CD14-positive monocyte (primary cell): ENCODE data around the gene LMX1B. TPM values are rescaled to one million over a fixed set of nuclear protein-coding genes. Genes with fewer than 3 reads are reported as not detected.
A peak's percentile ranks its signal among the peaks of the same experiment; 100 is the strongest.

Experiments
- DNase-seq, 3 donors: peaks; one replicate each; pipeline ENCODE4 v3.0.0-alpha.2; 2011 to 2022
- H2AFZ ChIP-seq: 2 replicates; pipeline ENCODE4 v1.6.0; 2012; ENCODE audit warnings: mild to moderate bottlenecking, low read depth, low read length, inconsistent platforms; ENCODE audit not compliant: insufficient read depth, poor library complexity, severe bottlenecking
- H3K27ac ChIP-seq, 2 donors: 1 replicate in 1 of 2; 2 replicates in 1 of 2; pipeline ENCODE4 v1.5.1; 2012 to 2013; ENCODE audit warnings: low read length in 2 of 2, control low read depth in 1 of 2, inconsistent platforms in 1 of 2, low read depth in 1 of 2, mild to moderate bottlenecking in 1 of 2
- H3K27me3 ChIP-seq, 2 donors: one replicate each; pipeline versions ENCODE4 v1.6.0 to v1.6.1; 2011 to 2013; ENCODE audit warnings: low read length in 2 of 2; ENCODE audit not compliant: control insufficient read depth in 2 of 2, insufficient read depth in 2 of 2
- H3K36me3 ChIP-seq, 2 donors: replicated peaks in 1 of 2; 1 replicate in 1 of 2; 2 replicates in 1 of 2; pipeline versions ENCODE4 v1.5.1 to v1.6.1; 2012 to 2013; ENCODE audit warnings: low read length in 2 of 2, control low read depth in 1 of 2, inconsistent platforms in 1 of 2, mild to moderate bottlenecking in 1 of 2; ENCODE audit not compliant: insufficient read depth in 2 of 2, control insufficient read depth in 1 of 2
- H3K4me1 ChIP-seq, 2 donors: 1 replicate in 1 of 2; 2 replicates in 1 of 2; pipeline versions ENCODE4 v1.5.1 to v1.6.1; 2012 to 2013; ENCODE audit warnings: low read length in 2 of 2, control low read depth in 1 of 2, inconsistent platforms in 1 of 2, mild to moderate bottlenecking in 1 of 2, moderate library complexity in 1 of 2; ENCODE audit not compliant: insufficient read depth in 2 of 2, control insufficient read depth in 1 of 2
- H3K4me2 ChIP-seq: replicated peaks from 2 replicates; pipeline ENCODE3; 2012; ENCODE audit warnings: low read length, moderate library complexity, mild to moderate bottlenecking; ENCODE audit not compliant: poor library complexity, severe bottlenecking; ENCODE audit errors: extremely low read depth
- H3K4me3 ChIP-seq, 3 experiments: fragments of 200-600 bp in 1 of 3; sonication (generic) in 1 of 3; replicated peaks in 1 of 3; 1 replicate in 2 of 3; 2 replicates in 1 of 3; pipeline ENCODE4 v1.5.1; 2011 to 2013; ENCODE audit warnings: low read length in 3 of 3, mild to moderate bottlenecking in 3 of 3, control low read depth in 2 of 3, low read depth in 2 of 3, inconsistent platforms in 1 of 3, moderate library complexity in 1 of 3
- H3K79me2 ChIP-seq: 2 replicates; pipeline ENCODE4 v1.6.0; 2012; ENCODE audit warnings: mild to moderate bottlenecking, control low read depth, inconsistent platforms, low read length, moderate library complexity; ENCODE audit not compliant: insufficient read depth
- H3K9ac ChIP-seq: 2 replicates; pipeline ENCODE4 v1.6.0; 2017; ENCODE audit warnings: low read length, mild to moderate bottlenecking; ENCODE audit not compliant: insufficient read depth, poor library complexity, severe bottlenecking
- H3K9me3 ChIP-seq, 2 donors: replicated peaks in 1 of 2; 1 replicate in 1 of 2; 2 replicates in 1 of 2; pipeline versions ENCODE4 v1.5.1 to v1.6.1; 2012 to 2013; ENCODE audit warnings: low read length in 2 of 2, control low read depth in 1 of 2; ENCODE audit not compliant: control insufficient read depth in 1 of 2, insufficient read depth in 1 of 2
- H4K20me1 ChIP-seq: 2 replicates; pipeline ENCODE4 v1.6.0; 2012; ENCODE audit warnings: mild to moderate bottlenecking, low read length, control low read depth, moderate library complexity; ENCODE audit not compliant: insufficient read depth
- H3K27ac Mint-ChIP-seq, 7 donors: one replicate each; pipeline ENCODE4 v1.8.0; 2020; ENCODE audit warnings: mild to moderate bottlenecking in 7 of 7, mixed read lengths in 7 of 7, moderate library complexity in 6 of 7, inconsistent platforms in 2 of 7
- H3K27me3 Mint-ChIP-seq, 3 donors: one replicate each; pipeline ENCODE4 v1.8.0; 2021 to 2022; ENCODE audit warnings: low read depth in 3 of 3, mild to moderate bottlenecking in 3 of 3, mixed read lengths in 3 of 3, moderate library complexity in 3 of 3, inconsistent platforms in 1 of 3
- H3K36me3 Mint-ChIP-seq, 2 donors: one replicate each; pipeline ENCODE4 v1.8.0; 2020; ENCODE audit warnings: mixed read lengths in 2 of 2, inconsistent platforms in 1 of 2, mild to moderate bottlenecking in 1 of 2
- H3K4me1 Mint-ChIP-seq: one replicate; pipeline ENCODE4 v1.8.0; 2020; ENCODE audit warnings: mild to moderate bottlenecking, mixed read lengths
- H3K4me3 Mint-ChIP-seq, 2 donors: one replicate each; pipeline ENCODE4 v1.8.0; 2020; ENCODE audit warnings: mild to moderate bottlenecking in 2 of 2, mixed read lengths in 2 of 2, moderate library complexity in 1 of 2
- H3K9me3 Mint-ChIP-seq, 7 donors: one replicate each; pipeline ENCODE4 v1.8.0; 2020 to 2022; ENCODE audit warnings: mixed read lengths in 7 of 7, mild to moderate bottlenecking in 6 of 7, moderate library complexity in 6 of 7, inconsistent platforms in 2 of 7
- CTCF ChIP-seq: fragments of 200-600 bp; IDR thresholded peaks from one replicate; pipeline ENCODE4 v1.8.0; 2022; ENCODE audit warnings: antibody characterized with exemption, mild to moderate bottlenecking
- WGBS: methylation state at CpG from one replicate; pipeline ENCODE4 v1.1.5; 2013; ENCODE audit warnings: missing lambda C conversion rate; ENCODE audit not compliant: insufficient coverage; 5-methylcytosine and 5-hydroxymethylcytosine counted together
- intact Hi-C, 2 donors: fragments of 100-400 bp; cut with micrococcal nuclease; formaldehyde crosslinking; loops; one replicate each; pipeline versions ENCODE4 v1.15.0 to v1.15.1; 2023
- polyA plus RNA-seq, 3 donors: library from polyadenylated mRNA; depleted of rRNA in 1 of 3; unstranded in 2 of 3; stranded (reverse) in 1 of 3; fragments of 300-500 nt in 2 of 3; fragments of >200 nt in 1 of 3; fragmentation: Illumina TruSeq in 2 of 3; gene quantifications; 1 replicate in 2 of 3; 2 replicates in 1 of 3; pipeline ENCODE4 v1.2.3, GENCODE V29; 2012 to 2021

Gene LMX1B
- polyA plus RNA-seq, 3 donors, result not detected

GRCh38 chr9:126696401-126697145 is 82.8 kb downstream of the LMX1B start:
- TF ChIP-seq CTCF, result no peak
- intact Hi-C loops, result no loop called here
- Histone ChIP-seq H3K4me3 (no peak overlapping the region), H2AFZ (no peak overlapping the region), H3K27me3 (no peaks in the 10 kb centered on the region), H3K79me2 (no peaks in the 10 kb centered on the region), H3K4me1 (no peaks in the 10 kb centered on the region), H3K36me3 (no peaks in the 10 kb centered on the region), H3K9me3 (no peaks in the 10 kb centered on the region), H3K9ac (no peak overlapping the region), H3K27ac (no peak overlapping the region), H3K4me2 (no peak overlapping the region), H4K20me1 (no peaks in the 10 kb centered on the region)
- H3K4me3 Mint-ChIP-seq, result no peak overlapping the region
- no peaks in the 10 kb centered on the region for H3K36me3 Mint-ChIP-seq
- DNase-seq, result no peak
- H3K9me3 Mint-ChIP-seq, result no peaks in the 10 kb centered on the region
- H3K27me3 Mint-ChIP-seq, result peaks cover 12 to 22% (median 15%) of the 10 kb centered on the region in 3 donors
- 90% methylated on average over 24 of the region's 27 CpGs for WGBS
- peak overlapping the region in 1 of 7 donors; percentile 41 for H3K27ac Mint-ChIP-seq
- H3K4me1 Mint-ChIP-seq, result no peaks in the 10 kb centered on the region

- H3K27ac ChIP-seq, result no peak overlapping the region
- H3K4me1 Mint-ChIP-seq, result no peaks in the 10 kb centered on the region
- H3K9ac ChIP-seq, result no peak overlapping the region
- DNase-seq, result no peak
- TF ChIP-seq CTCF, result no peak
- no peaks in the 10 kb centered on the region for H3K79me2 ChIP-seq
- no peaks in the 10 kb centered on the region for H4K20me1 ChIP-seq
- H3K27ac Mint-ChIP-seq, result no peak overlapping the region
- no peaks in the 10 kb centered on the region for H3K36me3 Mint-ChIP-seq
- H3K36me3 ChIP-seq, result no peaks in the 10 kb centered on the region
- H3K27me3 ChIP-seq, result no peaks in the 10 kb centered on the region
- 94% methylated on average over 2 of the region's 3 CpGs for WGBS
- no peaks in the 10 kb centered on the region for H3K4me1 ChIP-seq
- H3K9me3 Mint-ChIP-seq, result no peaks in the 10 kb centered on the region
- intact Hi-C loops, result no loop called here
- H2AFZ ChIP-seq, result no peak overlapping the region
- no peak overlapping the region for H3K4me3 ChIP-seq
- no peaks in the 10 kb centered on the region for H3K9me3 ChIP-seq
- no peak overlapping the region for H3K4me3 Mint-ChIP-seq
- H3K27me3 Mint-ChIP-seq, result peaks cover 13 to 23% (median 21%) of the 10 kb centered on the region in 3 donors
- H3K4me2 ChIP-seq, result no peak overlapping the region
Observed at GRCh38 chr9:126697330-126697729, 83.6 kb downstream of the LMX1B start.
